Endothelial cell of umbilical vein (primary cell): ENCODE measurements around the gene FAM168A. TPM values are rescaled to one million over a fixed set of nuclear protein-coding genes. Genes with fewer than 3 reads are reported as not detected.

Source experiments
- BruUV-seq: library from RNA; stranded (reverse); fragments of 400-500 nt; replicated peaks from 2 replicates; lab custom pipeline; 2021; lab: Mats Ljungman, UMichigan
- CTCF ChIA-PET: fragments of 300-600, 350-600 bp; sonication (Branson Sonifier 250); formaldehyde crosslinking; loops from one replicate; lab custom pipeline; 2021; ENCODE audit warnings: antibody characterized with exemption, inconsistent platforms; lab: Charles Lee
- POLR2A ChIA-PET: fragments of 300-600, 350-600 bp; sonication (Branson Sonifier 250); formaldehyde crosslinking; loops from one replicate; lab custom pipeline; 2021; ENCODE audit warnings: antibody characterized with exemption, inconsistent platforms; lab: Charles Lee
- DNase-seq: peaks from one replicate; pipeline ENCODE4 v3.0.0-alpha.2; 2011; ENCODE audit warnings: low read depth, low spot score
- FAIRE-seq: peaks from 2 replicates; lab custom pipeline; 2011; peaks lifted over from hg19 to GRCh38; lab: Jason Lieb, UNC
- H2AFZ ChIP-seq: 2 replicates; pipeline ENCODE4 v1.6.0; 2012; ENCODE audit warnings: low read depth, low read length, control low read depth, inconsistent platforms
- H3K27ac ChIP-seq: 2 replicates; pipeline ENCODE4 v1.5.1; 2011; ENCODE audit warnings: low read depth, mild to moderate bottlenecking, control low read depth, low read length, moderate library complexity; ENCODE audit not compliant: insufficient read depth
- H3K27me3 ChIP-seq, 2 experiments: 2 replicates each; pipeline versions ENCODE4 v1.6.0 to v1.6.1; 2011; ENCODE audit warnings: low read length in 2 of 2, mixed read lengths in 1 of 2; ENCODE audit not compliant: control insufficient read depth in 2 of 2, insufficient read depth in 2 of 2
- H3K36me3 ChIP-seq, 2 experiments: 2 replicates in 1 of 2; 3 replicates in 1 of 2; pipeline ENCODE4 v1.5.1; 2011; ENCODE audit warnings: low read length in 2 of 2, mild to moderate bottlenecking in 1 of 2, moderate library complexity in 1 of 2; ENCODE audit not compliant: control insufficient read depth in 2 of 2, insufficient read depth in 2 of 2; ENCODE audit errors: extremely low read depth in 1 of 2
- H3K4me1 ChIP-seq: 3 replicates; pipeline ENCODE4 v1.5.1; 2011; ENCODE audit warnings: mild to moderate bottlenecking, low read length; ENCODE audit not compliant: control insufficient read depth, insufficient read depth; ENCODE audit errors: extremely low read depth
- H3K4me2 ChIP-seq: 2 replicates; pipeline ENCODE4 v1.6.1; 2011; ENCODE audit warnings: low read length, control low read depth, mixed read lengths; ENCODE audit not compliant: insufficient read depth
- H3K4me3 ChIP-seq, 3 experiments: fragments of 200-600 bp in 1 of 3; sonication (generic), shearing (Covaris generic) in 1 of 3; replicated peaks in 1 of 3; 2 replicates each; pipeline ENCODE4 v1.5.1; 2011 to 2016; ENCODE audit warnings: control low read depth in 3 of 3, low read length in 3 of 3, mild to moderate bottlenecking in 2 of 3, inconsistent platforms in 1 of 3, low read depth in 1 of 3, moderate library complexity in 1 of 3; ENCODE audit not compliant: insufficient read depth in 1 of 3
- H3K79me2 ChIP-seq: 2 replicates; pipeline ENCODE4 v1.6.0; 2012; ENCODE audit warnings: low read length, inconsistent platforms; ENCODE audit not compliant: control insufficient read depth, insufficient read depth
- H3K9ac ChIP-seq: replicated peaks from 2 replicates; pipeline ENCODE3; 2011; ENCODE audit warnings: low read length, control low read depth; ENCODE audit not compliant: insufficient read depth; ENCODE audit errors: extremely low read depth
- H3K9me1 ChIP-seq: replicated peaks from 3 replicates; pipeline ENCODE4 v1.6.0; 2011; ENCODE audit warnings: mild to moderate bottlenecking, low read length; ENCODE audit not compliant: control insufficient read depth, insufficient read depth; ENCODE audit errors: extremely low read depth
- H3K9me3 ChIP-seq: replicated peaks from 2 replicates; pipeline ENCODE4 v1.5.1; 2012; ENCODE audit warnings: low read length, inconsistent platforms; ENCODE audit not compliant: control insufficient read depth, insufficient read depth
- H4K20me1 ChIP-seq: replicated peaks from 2 replicates; pipeline ENCODE3; 2011; ENCODE audit warnings: mild to moderate bottlenecking, low read length; ENCODE audit not compliant: control insufficient read depth, insufficient read depth; ENCODE audit errors: extremely low read depth
- EZH2 ChIP-seq: IDR thresholded peaks from 2 replicates; pipeline ENCODE4 v1.6.1; 2012; ENCODE audit warnings: borderline replicate concordance, low read depth, mild to moderate bottlenecking, moderate library complexity, low read length, inconsistent platforms; ENCODE audit not compliant: severe bottlenecking
- FOS ChIP-seq: IDR thresholded peaks from 2 replicates; pipeline ENCODE4 v1.6.1; 2011; ENCODE audit warnings: mild to moderate bottlenecking, low read length, moderate library complexity, borderline replicate concordance; ENCODE audit not compliant: insufficient read depth
- GATA2 ChIP-seq: IDR thresholded peaks from 2 replicates; pipeline ENCODE4 v1.7.0; 2011; ENCODE audit warnings: low read depth, mild to moderate bottlenecking, moderate library complexity, mixed read lengths, low read length; ENCODE audit not compliant: insufficient read length, insufficient read depth
- JUN ChIP-seq: IDR thresholded peaks from 2 replicates; pipeline ENCODE4 v1.6.1; 2011; ENCODE audit warnings: borderline replicate concordance, low read depth; ENCODE audit not compliant: insufficient read length, insufficient read depth
- MYC ChIP-seq: IDR thresholded peaks from one replicate; pipeline ENCODE4 v1.6.1; 2011; ENCODE audit warnings: mild to moderate bottlenecking, low read depth, low read length
- POLR2A ChIP-seq: IDR thresholded peaks from 2 replicates; pipeline ENCODE4 v1.6.1; 2012; ENCODE audit warnings: low read depth, mild to moderate bottlenecking, control low read depth, low read length
- POLR2AphosphoS5 ChIP-seq: IDR thresholded peaks from 2 replicates; pipeline ENCODE4 v1.6.1; 2012; ENCODE audit warnings: low read depth, mild to moderate bottlenecking, control low read depth, low read length, moderate library complexity; ENCODE audit not compliant: insufficient read depth
- dilution Hi-C: fragments of 300-500 bp; cut with MboI; formaldehyde crosslinking; loops from one replicate; pipeline ENCODE4 v1.15.0; 2019; ENCODE audit warnings: low sequenced_read_pairs; ENCODE audit not compliant: extremely low pct_ligation_motif_present
- intact Hi-C: fragments of 100-400 bp; cut with micrococcal nuclease; formaldehyde crosslinking; loops from one replicate; pipeline ENCODE4 v1.10.0; 2022
- polyA plus RNA-seq, 4 experiments: library from polyadenylated mRNA; depleted of rRNA in 3 of 4; stranded (reverse) in 3 of 4; unstranded in 1 of 4; fragments of >200 nt; gene quantifications; 2 replicates each; pipeline versions ENCODE4 v1.2.1 to v1.2.3, GENCODE V29; 2011 to 2012; ENCODE audit warnings: missing spikeins in 1 of 4
- total RNA-seq: library from RNA; stranded (reverse); gene quantifications from 2 replicates; pipeline ENCODE4 v1.2.3, GENCODE V29; 2021
- TF ChIP-seq, protein P1 (sequence below): IDR thresholded peaks from 2 replicates; pipeline ENCODE4 v1.6.1; 2011; ENCODE audit not compliant: insufficient read depth, insufficient read length
- TF ChIP-seq, protein P2 (sequence below), 2 donors: IDR thresholded peaks; 1 replicate in 1 of 2; 2 replicates in 1 of 2; pipeline ENCODE4 v1.5.1; 2011; ENCODE audit warnings: low read length in 2 of 2, mild to moderate bottlenecking in 2 of 2, moderate library complexity in 2 of 2, control low read depth in 1 of 2, inconsistent platforms in 1 of 2, low read depth in 1 of 2; ENCODE audit not compliant: insufficient read depth in 1 of 2; ENCODE audit errors: extremely low read depth in 1 of 2

The FAM168A gene
- total and polyA plus RNA-seq, 2 donors (not counting 3 experiments of a cell fraction or from before 2014, with no cell fraction given): 17.0 to 20.5 TPM

DNA sequence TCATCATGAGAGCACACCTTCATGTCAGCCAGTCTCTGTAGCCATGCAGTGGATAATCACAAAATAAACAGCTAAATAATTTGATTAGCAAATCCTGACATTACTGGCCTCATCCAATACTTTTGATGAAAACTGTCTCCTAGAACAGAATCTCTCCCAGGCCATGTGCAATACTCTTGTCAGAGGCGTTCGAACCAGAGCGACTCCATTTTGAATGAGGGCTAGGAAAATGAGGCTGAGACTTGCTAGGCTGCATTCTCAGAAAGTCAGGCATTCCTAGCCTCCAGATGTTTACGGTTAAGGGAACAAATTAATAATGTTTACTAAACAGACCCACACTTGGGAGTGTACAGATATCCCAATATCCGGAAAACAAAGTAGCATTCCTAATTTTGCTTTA is 69.9 kb downstream of the FAM168A start:
- no peaks in the 10 kb centered on the region for H3K9me1 ChIP-seq
- ChIA-PET POLR2A (interaction anchor here (0.6 kb wide), 1 partner anchor 27 kb away, joined by 3 read pairs; no protein-coding TSS in a partner anchor), CTCF (interaction anchor here (0.7 to 1.1 kb wide), 2 partner anchors 84 to 98 kb away, joined by 3 read pairs; no protein-coding TSS in a partner anchor)
- H3K4me1 ChIP-seq: peaks cover 5% of the 10 kb centered on the region
- no peaks in the 10 kb centered on the region for H4K20me1 ChIP-seq
- intact Hi-C loops: no loop called here
- H3K9me3 ChIP-seq: no peaks in the 10 kb centered on the region
- H3K4me2 ChIP-seq: no peak overlapping the region
- no peaks in the 10 kb centered on the region for H3K79me2 ChIP-seq
- no peak overlapping the region for H3K9ac ChIP-seq
- no peaks in the 10 kb centered on the region for H3K27me3 ChIP-seq
- FAIRE-seq (no peak), DNase-seq (no peak)
- no TSS peak for BruUV-seq
- dilution Hi-C loops: no loop called here
- no peak overlapping the region for H3K27ac ChIP-seq
- H2AFZ ChIP-seq: no peak overlapping the region
- TF ChIP-seq, protein P1, sequence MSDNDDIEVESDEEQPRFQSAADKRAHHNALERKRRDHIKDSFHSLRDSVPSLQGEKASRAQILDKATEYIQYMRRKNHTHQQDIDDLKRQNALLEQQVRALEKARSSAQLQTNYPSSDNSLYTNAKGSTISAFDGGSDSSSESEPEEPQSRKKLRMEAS: no peak
- TF ChIP-seq, protein P2, sequence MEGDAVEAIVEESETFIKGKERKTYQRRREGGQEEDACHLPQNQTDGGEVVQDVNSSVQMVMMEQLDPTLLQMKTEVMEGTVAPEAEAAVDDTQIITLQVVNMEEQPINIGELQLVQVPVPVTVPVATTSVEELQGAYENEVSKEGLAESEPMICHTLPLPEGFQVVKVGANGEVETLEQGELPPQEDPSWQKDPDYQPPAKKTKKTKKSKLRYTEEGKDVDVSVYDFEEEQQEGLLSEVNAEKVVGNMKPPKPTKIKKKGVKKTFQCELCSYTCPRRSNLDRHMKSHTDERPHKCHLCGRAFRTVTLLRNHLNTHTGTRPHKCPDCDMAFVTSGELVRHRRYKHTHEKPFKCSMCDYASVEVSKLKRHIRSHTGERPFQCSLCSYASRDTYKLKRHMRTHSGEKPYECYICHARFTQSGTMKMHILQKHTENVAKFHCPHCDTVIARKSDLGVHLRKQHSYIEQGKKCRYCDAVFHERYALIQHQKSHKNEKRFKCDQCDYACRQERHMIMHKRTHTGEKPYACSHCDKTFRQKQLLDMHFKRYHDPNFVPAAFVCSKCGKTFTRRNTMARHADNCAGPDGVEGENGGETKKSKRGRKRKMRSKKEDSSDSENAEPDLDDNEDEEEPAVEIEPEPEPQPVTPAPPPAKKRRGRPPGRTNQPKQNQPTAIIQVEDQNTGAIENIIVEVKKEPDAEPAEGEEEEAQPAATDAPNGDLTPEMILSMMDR (IDR thresholded peaks at IDR 0.05; ENCODE audit: extremely low read depth in 1 of 2, insufficient read depth in 1 of 2, low read depth in 1 of 2, low read length in 2 of 2): no peak
- H3K36me3 ChIP-seq: no peaks in the 10 kb centered on the region
- no peak overlapping the region for H3K4me3 ChIP-seq

DNA sequence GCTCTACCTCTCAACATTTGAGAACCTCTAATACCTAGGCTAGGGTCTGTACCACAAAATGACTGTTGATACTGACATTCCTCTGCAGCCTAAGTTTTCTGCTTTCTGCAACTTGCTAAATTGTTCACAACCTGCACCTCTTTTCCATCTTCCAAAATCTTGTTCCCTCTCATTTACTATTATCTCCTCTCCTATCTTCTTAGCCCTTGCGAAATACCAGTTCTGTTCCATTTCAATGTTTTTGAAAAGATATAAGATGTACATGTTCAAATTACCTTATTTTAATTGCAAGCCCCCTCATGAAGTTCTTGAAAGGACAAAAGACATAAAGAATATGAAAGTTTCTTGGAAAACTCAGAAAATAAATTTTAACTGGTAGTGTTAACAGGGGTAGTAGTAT is 72.3 kb downstream of the FAM168A start:
- Histone ChIP-seq H2AFZ (no peak overlapping the region), H3K9me3 (no peaks in the 10 kb centered on the region), H3K9me1 (no peaks in the 10 kb centered on the region), H3K79me2 (no peaks in the 10 kb centered on the region), H3K36me3 (no peaks in the 10 kb centered on the region), H3K9ac (no peak overlapping the region), H3K4me3 (no peak overlapping the region), H3K4me2 (no peak overlapping the region), H3K27me3 (no peaks in the 10 kb centered on the region), H3K27ac (no peak overlapping the region), H3K4me1 (peaks cover 19% of the 10 kb centered on the region), H4K20me1 (no peaks in the 10 kb centered on the region)
- POLR2A ChIA-PET: no interaction called here
- dilution Hi-C loops (no loop called here), intact Hi-C loops (no loop called here)
- FAIRE-seq (no peak), DNase-seq (no peak)
- CTCF ChIA-PET: no interaction called here
- TF ChIP-seq FOS (no peak), POLR2AphosphoS5 (no peak), EZH2 (no peak), JUN (no peak), GATA2 (no peak), MYC (no peak), POLR2A (no peak)
- TF ChIP-seq, protein P2 (IDR thresholded peaks at IDR 0.05; ENCODE audit: extremely low read depth in 1 of 2, insufficient read depth in 1 of 2, low read depth in 1 of 2, low read length in 2 of 2): no peak
- TF ChIP-seq, protein P1: no peak
- no TSS peak for BruUV-seq
